NCI-H1417 (cell line): ENCODE data around the gene FOXO6.

Experiments used
- DNase-seq, 3 experiments: peaks; one replicate each; lab custom pipeline; 2025; lab: John Stamatoyannopoulos, UW

FOXO6 gene

DNA sequence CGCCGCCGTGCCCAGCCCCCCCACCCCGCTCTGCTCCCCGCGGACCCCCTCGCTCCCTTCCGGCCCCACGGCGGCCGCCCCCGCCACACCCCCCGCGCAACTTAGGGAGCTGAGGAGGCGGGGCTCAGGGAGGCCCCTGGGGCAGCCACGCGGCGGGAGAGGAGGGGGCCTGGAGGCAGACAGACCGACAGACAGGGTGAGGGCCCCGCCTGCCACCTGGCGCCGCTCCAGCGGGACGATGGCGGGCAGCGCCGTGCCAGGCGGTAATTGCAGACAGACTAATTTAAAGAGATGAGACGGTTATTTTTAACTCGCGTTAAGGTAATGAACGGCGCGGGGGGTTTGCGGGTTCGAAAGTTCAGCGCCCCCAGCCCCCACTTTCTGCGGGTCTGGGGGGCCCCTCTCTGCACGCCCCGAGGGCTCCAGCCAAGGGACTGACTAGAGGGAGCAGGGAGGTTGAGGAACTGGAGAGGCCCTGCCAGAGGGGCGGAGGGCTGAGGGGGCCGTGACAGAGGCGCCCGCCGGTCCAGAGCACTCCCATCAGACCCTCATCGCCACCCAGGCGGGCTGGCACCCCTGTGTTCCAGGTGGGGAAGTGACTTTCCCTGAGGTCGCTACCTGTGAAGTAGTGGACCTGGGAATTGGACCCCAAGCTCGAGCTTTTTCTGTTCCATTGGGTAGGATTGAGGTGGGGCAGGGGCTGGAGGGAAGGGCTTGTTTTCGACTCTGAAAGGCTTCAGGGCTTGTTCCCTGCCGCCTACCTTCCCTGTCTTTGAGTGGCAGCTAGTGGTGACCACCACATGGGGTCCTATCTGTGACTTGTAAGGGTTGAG lies 5.4 kb downstream of the FOXO6 start:
- DNase-seq = peak; percentile 25 to 91 (median 87)

DNA sequence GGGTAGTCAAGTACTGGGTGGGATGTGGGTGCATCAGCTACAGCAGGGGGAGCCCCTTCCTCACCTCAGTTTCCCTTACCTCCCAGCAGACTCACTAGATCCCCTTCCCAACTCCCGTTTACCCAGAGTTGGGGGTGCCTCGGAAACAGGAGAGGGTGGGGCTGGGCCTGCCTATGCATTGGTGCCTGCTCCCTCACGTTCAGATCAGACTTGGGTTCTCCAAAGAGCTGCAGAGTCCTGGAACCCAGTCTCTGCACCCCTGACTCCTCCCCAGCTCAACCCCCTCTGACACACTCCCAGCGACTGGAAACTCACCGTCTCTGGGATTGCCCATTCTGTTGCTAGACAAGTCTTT lies 6.0 kb downstream of the FOXO6 start:
- DNase-seq = no peak

DNA sequence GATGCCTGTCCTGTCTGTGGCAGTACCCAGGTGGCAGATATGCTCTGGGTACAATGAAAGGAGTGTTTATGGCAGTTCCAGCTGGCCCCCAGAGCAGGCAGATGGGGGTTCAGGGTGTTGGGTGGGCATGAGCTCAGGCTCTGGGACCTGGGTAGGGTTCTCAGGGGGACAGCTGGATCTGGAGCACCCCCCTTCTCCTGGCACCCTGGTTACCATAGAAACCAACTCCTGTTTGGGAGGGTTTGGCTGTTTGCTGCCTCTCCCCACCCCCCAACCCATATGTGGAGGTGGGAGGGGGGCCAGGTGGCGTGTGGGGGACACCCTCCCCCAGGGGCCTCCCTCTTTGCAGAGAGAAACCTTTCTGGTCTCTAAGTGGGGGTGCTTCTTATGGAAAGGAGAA lies 7.1 kb downstream of the FOXO6 start:
- peak in 1 of 3 experiments; percentile 57 for DNase-seq

DNA sequence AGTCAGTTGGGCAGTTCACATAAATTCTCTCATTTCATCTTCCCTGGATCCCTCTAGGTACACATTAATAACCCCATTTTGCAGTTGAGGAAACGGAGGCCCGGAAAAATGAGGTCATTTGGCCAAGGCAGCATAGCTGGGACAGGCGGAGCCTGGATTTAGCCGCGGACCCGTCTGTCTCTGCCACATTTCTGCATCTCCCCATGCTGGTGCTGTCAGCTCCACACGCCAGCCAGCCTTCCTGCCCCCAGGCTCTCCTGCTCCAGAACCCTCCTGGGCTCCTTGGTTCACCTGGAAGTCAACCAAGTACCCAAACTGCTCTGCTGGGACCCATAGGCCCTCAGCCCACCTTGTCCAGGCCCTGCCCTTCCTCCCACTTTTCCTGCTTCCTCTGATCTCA lies 7.6 kb downstream of the FOXO6 start:
- no peak for DNase-seq

DNA sequence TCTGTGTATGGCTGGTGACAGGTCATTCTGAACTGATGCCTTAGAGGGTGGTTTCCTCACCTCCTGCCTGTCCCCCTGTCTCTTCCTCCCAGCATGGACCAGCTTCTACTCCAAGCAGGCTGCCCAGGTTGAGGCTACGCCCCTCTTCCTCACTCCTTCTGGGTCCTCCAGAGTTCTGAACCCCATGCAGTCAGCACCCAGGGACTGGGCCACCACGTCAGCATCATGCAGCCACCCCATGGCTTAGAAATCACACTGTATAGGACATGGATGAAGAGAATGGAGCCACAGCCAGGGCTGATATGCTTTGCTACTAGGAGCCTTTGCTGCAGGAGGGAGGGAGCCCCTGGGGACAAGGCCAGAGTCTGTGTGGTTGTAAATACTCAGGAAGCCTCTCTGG lies 8.3 kb downstream of the FOXO6 start:
- no peak for DNase-seq

DNA sequence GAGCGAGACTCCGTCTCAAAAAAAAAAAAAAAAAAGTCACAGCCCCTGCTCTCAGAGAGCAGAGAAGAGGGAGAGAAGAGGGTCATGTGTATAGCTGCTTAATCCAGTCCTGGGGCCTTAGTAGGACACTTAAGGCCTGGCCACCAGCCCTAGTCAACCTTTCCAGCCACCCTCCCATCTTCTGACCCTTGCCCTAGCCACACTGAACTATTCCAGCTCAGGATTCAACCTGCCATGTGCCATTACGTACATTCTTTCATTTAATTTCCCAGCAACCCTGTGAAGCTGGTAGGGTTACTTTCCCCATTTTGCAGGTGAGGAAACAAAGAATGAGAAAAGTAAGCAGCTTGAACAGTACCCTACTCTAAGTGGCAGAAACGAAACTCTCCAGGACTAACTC lies 9.0 kb downstream of the FOXO6 start:
- no peak for DNase-seq

DNA sequence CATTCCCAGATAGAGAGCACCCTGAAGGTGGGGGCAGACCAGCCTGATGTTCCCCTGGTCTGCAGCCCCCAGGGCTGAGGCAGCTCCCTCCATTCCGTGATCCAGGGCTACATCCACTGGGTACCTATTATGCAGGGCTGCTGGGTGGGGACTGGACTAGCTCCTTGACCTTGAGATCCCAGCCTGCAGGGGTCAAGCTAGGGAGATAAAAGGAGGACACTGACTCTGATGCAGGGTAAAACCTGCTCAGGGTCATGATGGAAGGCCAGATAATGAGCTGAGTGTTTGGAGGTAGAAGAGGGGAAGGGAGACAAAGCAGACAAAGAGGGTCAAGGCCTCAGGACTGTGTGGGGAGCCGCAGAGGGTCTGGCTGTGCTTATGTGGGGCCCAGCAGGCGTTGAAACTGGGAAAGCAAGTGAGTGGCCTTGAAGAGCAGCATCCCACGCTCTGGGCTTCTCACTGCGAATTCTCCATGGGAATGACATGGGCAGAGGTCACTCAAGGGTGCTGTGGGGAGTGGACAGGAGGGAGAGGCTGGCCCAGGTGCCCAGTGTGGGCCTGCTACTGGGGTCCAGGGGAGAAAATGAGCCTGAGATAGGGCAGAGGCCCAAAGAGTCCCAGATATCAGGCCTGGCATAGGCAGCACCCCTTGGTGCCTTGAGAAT lies 9.7 kb downstream of the FOXO6 start:
- DNase-seq = no peak

DNA sequence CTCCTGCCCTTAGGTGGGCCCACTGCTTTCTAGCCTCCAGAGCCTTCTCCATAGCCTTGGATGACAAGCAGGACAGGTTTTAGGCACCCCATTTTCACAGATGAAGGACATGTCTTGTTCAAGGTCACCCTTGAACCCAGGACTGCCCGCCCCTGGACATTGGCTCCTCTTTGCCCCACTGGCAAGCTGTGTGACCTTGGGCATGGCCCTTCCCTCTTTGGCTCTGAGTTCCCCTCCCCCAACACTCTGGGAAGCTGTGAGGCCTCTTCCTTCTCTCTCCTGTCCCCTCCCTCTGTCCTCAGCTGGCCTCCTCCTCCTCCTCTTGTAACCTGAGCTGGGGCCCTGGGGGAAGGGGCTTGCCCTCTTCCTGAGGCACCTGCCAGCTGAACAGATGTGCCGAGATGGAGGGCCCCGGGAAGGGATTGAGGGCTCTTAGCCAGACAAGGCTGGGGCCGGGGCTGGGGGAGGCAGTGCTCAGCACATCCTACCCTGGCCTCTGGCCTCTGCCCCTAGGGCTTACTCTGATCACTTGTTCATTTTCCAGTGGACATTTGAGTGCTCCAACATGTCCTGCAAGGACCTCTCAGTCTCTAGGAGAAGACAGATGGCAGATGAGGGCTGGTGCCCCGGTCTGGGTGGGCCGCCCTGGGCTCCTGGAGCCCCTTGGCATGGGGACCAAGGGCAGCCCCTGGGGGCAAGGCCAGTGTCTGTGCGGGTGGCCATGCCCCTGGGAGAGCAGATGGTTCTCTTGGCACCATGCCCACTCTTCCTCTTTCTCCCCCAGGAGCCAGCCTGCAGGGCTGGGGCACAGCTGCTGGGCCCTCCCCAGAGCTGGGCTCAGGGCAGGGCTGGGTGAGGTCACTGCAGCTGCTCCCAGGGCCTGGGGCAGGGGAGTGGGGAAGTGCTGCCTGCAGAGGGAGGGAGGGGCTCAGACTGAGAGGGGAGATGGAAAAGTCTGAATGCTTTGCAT lies 10.7 kb downstream of the FOXO6 start:
- DNase-seq = peak; percentile 80 to 97 (median 94)

DNA sequence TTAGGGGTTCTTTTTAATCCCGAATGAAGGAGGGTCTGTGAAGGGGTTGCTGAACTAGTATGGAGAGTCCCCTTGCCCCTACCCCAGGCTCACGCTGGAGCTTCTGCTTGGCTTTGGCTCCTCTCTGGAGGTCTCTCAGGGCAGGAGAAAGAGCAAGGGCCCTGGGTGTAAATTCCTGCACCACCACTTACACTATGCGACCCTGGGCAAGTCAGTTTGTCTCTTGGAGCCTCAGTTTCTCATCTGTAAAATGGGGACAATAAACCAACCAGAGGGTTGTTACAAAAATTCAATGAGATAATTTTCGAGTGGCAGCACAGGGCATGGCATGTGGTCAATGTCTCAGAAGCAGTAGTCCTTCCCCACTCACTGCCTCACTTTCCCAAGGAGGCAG lies 11.4 kb downstream of the FOXO6 start:
- DNase-seq = no peak

DNA sequence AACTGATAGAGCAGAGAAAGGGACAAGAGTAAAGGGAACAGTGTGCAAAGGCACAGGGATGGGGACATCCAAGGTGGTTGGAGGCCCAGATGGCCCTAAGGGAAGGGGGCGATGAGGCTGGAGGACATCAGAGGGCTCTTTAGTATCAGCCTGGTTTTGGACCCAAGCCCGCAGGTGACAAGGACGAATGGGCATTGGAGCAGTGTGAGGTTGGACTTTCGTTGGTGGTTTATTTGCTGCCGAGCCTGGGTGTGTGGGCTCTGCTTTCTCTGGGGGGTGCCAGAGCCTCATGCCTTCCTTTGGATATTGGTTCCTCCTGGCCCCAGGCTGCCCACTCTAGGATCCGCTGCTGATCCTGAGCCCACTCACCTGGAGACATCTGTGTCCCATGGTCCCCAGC lies 12.1 kb downstream of the FOXO6 start:
- DNase-seq = no peak

DNA sequence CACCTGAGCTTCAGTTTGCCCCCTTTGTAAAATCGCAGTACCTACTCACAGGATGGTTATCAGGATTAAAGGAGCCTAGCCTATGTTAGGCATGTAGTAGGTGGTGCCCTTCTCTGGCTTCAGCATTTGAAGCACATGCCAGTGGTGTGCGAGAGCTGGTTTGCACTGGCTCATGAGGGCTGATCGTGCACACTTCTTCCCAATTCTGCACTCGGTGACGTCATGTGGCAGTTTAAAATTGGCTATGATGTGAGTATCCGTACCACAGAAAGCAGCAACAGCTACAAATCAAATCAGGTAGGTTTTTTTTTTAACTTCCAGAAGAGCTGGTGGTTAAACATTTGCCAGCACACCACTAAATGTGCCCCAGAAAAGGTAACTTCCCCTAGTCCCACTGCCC lies 13.5 kb downstream of the FOXO6 start:
- no peak for DNase-seq

DNA sequence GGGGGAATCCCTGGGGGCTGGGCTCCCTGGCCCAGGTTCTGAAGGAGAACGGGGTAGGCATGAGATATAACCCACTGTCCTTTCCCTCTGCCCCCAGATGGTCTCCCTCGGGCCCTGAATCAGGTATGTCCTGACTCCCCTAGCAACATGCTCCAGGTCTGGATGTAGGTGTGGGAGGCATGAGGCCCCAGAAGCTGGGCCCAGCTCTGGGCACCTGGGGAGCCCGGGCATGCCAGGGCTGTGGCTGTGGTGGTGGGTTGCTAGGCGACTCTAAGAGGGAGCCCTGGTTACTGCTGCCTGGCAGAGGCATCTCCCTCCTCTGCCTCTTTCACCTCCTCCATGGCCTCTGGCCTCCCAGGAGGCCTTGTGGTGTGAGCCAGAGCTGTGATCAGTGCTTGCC lies 16.2 kb downstream of the FOXO6 start:
- DNase-seq = peak in 1 of 3 experiments; percentile 65

DNA sequence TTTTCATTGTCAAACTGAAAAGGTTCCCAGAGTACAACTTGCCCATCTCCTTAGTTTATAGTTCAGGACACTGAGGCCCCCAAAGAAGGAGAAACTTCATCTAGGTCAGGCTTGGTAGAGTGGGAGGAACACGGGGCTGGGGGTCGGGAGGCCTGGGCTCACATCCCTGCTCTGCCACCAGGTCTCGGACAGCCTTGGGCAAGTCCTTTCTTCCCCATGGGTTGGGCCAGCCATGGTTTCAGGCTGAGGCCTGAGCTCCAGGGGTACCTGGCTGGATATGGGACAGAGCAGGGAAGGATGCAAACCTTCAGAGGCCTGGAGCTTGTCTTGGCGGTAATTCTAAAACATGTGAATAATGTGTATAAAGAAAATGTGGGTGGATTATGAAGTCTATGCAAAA lies 17.0 kb downstream of the FOXO6 start:
- no peak for DNase-seq

DNA sequence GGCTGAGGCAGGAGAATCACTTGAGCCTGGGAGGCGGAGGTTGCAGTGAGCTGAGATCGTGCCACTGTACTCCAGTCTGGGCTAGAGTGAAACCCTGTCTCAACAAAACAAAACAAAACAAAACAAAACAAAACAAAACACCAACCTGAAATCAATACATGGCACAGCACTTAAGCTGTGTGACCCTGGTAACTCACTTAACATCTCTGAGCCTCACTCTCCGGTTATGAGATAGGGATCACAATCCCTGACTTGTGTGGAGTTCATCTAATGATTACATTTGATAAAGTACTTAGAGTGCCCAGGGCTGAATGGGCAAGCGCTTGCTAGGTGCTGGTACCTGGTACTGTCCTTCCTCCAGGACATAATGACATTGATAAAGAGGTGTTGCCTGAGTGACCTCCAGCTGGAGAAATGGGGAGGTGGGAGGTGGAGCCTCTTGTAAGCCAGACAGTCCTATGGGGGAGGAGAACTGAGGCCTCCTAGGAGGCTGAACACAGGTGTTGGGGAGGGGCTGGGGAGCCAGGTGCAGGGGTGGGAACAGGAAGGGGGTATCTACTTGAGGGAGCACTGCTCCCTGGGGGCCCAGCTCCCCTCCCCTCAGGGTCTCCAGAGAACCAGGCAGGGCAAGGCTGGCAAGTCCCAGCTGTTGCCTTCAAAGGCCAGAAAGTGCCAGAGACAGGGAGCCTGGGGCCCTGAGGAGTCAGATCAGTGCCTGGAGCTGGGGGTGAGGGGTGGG lies 17.9 kb downstream of the FOXO6 start:
- DNase-seq = peak in 2 of 3 experiments; percentile 75 to 91

DNA sequence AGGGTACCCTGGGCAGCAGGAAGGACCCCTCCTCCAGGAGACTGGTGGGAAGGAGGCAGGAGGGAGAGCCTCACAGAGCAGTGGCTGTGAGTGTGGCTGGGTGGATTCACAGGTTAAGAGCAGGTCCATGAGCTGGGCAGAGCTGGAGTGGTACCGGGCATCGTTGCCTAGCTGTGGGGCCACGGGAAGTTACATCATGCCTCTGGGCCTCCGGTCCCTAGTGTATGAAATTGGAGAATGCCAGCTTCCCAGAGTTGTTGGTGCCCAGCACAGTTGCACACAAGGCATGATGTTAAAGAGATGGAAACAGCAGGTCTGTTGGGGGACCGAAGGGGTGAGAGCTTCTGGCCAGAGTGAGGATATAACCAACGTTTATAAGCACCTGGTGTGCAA lies 18.5 kb downstream of the FOXO6 start:
- DNase-seq = peak in 2 of 3 experiments; percentile 32 to 76

DNA sequence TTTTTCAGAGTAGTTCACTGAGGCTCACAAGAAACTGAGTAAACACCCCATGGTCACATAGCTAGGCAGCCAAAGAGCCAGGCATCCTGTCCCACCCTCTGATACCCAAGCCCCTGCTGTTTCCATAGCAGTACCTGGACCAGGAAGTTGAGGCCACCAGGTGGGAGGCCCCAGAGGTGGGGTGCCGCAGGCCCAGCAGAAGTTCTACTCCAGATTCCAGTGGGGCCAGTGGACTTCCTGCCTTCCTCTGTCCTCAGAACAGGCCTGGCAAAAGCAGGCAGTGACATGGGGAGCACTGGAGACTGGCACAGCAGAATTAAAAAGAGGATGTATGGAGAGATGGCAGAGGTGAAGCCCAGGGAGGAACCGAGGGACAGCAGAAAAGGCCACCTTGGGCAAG lies 19.0 kb downstream of the FOXO6 start:
- no peak for DNase-seq

DNA sequence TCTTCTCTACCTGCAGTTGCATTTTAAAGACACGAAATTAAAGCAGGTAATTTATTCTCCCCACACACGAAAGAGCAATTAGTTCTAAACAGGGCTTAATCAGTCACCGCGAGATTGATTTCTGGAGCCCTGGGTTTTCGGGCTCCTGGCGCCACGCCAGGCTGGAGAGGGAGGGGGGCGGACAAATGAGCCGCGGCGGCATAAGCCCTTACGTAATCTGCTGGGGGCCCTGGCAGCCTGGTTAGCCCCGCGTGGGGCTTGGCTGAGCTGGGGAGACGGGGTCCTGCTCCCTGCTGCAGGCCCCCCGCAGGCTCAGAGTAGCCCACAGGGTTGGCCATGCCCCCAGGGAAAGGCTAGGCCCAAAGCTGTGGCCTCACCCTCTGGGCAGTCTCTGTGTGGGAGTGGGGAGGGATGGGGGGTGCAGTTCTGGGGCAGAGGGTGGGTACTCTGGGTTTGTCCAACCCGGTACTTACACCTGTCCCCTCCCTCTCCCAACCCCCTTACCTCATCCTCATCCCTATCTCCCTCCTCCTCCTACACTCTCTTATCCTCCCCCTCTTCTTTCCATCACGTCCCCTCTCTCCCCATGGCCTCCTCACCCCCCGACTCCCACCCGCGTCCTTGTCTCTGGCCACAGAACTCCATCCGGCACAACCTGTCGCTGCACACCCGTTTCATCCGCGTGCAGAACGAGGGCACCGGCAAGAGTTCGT lies 19.9 kb downstream of the FOXO6 start:
- DNase-seq = peak; percentile 84 to 97 (median 95)

DNA sequence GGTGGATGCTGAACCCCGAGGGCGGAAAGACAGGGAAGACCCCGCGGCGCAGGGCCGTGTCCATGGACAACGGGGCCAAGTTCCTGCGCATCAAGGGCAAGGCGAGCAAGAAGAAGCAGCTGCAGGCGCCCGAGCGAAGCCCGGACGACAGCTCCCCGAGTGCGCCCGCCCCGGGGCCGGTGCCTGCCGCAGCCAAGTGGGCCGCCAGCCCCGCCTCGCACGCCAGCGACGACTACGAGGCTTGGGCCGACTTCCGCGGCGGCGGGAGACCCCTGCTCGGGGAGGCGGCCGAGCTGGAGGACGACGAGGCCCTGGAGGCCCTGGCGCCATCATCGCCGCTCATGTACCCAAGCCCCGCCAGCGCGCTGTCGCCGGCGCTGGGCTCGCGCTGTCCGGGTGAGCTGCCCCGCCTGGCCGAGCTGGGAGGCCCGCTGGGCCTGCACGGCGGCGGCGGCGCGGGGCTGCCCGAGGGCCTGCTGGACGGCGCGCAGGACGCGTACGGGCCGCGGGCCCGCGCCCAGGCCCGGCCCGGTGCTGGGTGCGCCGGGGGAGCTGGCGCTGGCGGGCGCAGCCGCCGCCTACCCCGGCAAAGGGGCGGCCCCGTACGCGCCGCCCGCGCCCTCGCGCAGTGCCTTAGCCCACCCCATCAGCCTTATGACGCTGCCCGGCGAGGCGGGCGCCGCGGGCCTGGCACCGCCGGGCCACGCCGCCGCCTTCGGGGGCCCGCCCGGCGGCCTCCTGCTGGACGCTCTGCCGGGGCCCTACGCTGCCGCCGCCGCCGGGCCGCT lies 20.7 kb downstream of the FOXO6 start:
- peak in 2 of 3 experiments; percentile 87 to 90 for DNase-seq

DNA sequence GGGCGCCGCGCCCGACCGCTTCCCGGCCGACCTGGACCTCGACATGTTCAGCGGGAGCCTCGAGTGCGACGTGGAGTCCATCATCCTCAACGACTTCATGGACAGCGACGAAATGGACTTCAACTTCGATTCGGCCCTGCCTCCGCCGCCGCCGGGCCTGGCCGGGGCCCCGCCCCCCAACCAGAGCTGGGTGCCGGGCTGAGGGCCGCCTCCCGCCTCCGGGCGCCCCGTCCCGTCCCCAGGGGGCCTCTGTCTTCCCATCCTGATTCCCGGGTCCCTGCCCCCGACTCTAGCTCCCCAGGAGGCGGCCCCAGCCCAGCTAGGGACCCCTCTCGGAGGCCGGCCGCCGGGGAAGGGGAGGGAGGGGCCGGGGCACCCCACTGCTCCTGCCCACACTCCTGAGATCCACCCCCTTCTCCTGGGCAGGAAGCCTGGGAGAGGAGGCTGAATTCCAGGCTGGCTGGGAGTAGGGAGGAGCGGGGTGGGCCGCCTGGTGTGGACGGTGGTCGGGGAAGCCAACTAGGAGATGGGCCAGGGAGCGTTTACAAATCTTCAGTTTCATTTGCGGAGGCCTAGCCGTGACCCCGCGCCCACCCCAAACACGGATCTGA lies 21.4 kb downstream of the FOXO6 start:
- peak in 2 of 3 experiments; percentile 72 to 78 for DNase-seq
